Stomach (tissue), 9 donors: ENCODE data around the gene TRAF6. TPM values are rescaled to one million over a fixed set of nuclear protein-coding genes. Genes with fewer than 3 reads are reported as not detected.
"Not testable (repeated sequence)": the region's sequence is repeated elsewhere in the genome, so short reads cannot be mapped to it uniquely, and the experiment has no call there.

Source experiments
- DNase-seq, 2 donors: peaks; one replicate each; pipeline versions ENCODE4 v3.0.0 to v3.0.0-alpha.2; 2013 to 2019
- H3K27ac ChIP-seq, 5 donors: fragments of 200-600 bp in 4 of 5; sonication (generic) in 4 of 5; one replicate each; pipeline ENCODE4 v1.5.1; 2013 to 2019; ENCODE audit warnings: mild to moderate bottlenecking in 1 of 5, moderate library complexity in 1 of 5
- H3K27me3 ChIP-seq, 3 donors: fragments of 200-600 bp; sonication (generic); one replicate each; pipeline ENCODE4 v1.5.1; 2017 to 2019; ENCODE audit warnings: mixed run types in 1 of 3
- H3K36me3 ChIP-seq, 4 donors: fragments of 200-600 bp; sonication (generic); 1 replicate in 3 of 4; 2 replicates in 1 of 4; pipeline ENCODE4 v1.5.1; 2016 to 2019
- H3K4me1 ChIP-seq, 4 donors: fragments of 200-600 bp; sonication (generic); one replicate each; pipeline ENCODE4 v1.5.1; 2016 to 2019
- H3K4me3 ChIP-seq, 4 donors: fragments of 200-600 bp; sonication (generic) in 3 of 4; one replicate each; pipeline ENCODE4 v1.5.1; 2016 to 2019; ENCODE audit warnings: mild to moderate bottlenecking in 1 of 4
- H3K9me3 ChIP-seq, 4 donors: fragments of 200-600 bp; sonication (generic); one replicate each; pipeline ENCODE4 v1.5.1; 2016 to 2019
- EP300 ChIP-seq: sonication (generic); formaldehyde crosslinking; IDR thresholded peaks from one replicate; pipeline ENCODE4 v1.6.1; 2017; ENCODE audit warnings: antibody characterized with exemption
- POLR2A ChIP-seq, 4 donors: fragments of 450-650 bp; IDR thresholded peaks; one replicate each; pipeline ENCODE4 v1.6.1; 2016; ENCODE audit warnings: antibody characterized with exemption in 4 of 4, control low read depth in 2 of 4, mild to moderate bottlenecking in 1 of 4, moderate library complexity in 1 of 4
- POLR2AphosphoS5 ChIP-seq, 3 donors: sonication (generic); formaldehyde crosslinking; IDR thresholded peaks; one replicate each; pipeline ENCODE4 v1.6.1; 2016; ENCODE audit warnings: antibody characterized with exemption in 3 of 3
- WGBS, 5 donors: extraction: QIAGEN DNeasy Blood & Tissue Kit in 3 of 5; methylation state at CpG; one replicate each; pipeline versions ENCODE4 v1.1.5 to v1.1.7; 2013 to 2018; 5-methylcytosine and 5-hydroxymethylcytosine counted together
- intact Hi-C: fragments of 100-400 bp; cut with DNase I; formaldehyde crosslinking; loops from one replicate; pipeline ENCODE4 v1.15.1; 2023; ENCODE audit warnings: low total_unique reads
- polyA plus RNA-seq, 3 donors: library from polyadenylated mRNA; stranded (reverse); fragments of 200-250 nt; gene quantifications; one replicate each; pipeline ENCODE4 v1.2.3, GENCODE V29; 2013
- total RNA-seq, 5 donors: library from RNA; depleted of rRNA; stranded (reverse); fragments of >200 nt; gene quantifications; one replicate each; pipeline versions ENCODE4 v1.1.0 to v1.2.3, GENCODE V29; 2014 to 2016
- TF ChIP-seq, protein P1 (sequence below), 7 experiments: fragments of 450-650 bp in 4 of 7; fragments of 200-600 bp in 3 of 7; sonication (generic) in 3 of 7; IDR thresholded peaks; one replicate each; pipeline ENCODE4 v1.5.1; 2016 to 2019; ENCODE audit warnings: antibody characterized with exemption in 7 of 7, control low read depth in 2 of 7, mild to moderate bottlenecking in 1 of 7
- donor health status: healthy with polysubstance abuse.
- donor health status: Bipolar disorder and iron deficiency.
- donor health status: healthy.

Gene TRAF6
- total and polyA plus RNA-seq, 8 donors: 1.2 to 19.2 (median 4.7) TPM

GRCh38 chr11:36532941-36533601 lies 23.0 kb upstream of the TRAF6 start:
- Histone ChIP-seq H3K4me1 (no peaks in the 10 kb centered on the region), H3K9me3 (no peaks in the 10 kb centered on the region), H3K27me3 (no peaks in the 10 kb centered on the region), H3K4me3 (no peak overlapping the region), H3K36me3 (no peaks in the 10 kb centered on the region), H3K27ac (no peak overlapping the region)
- intact Hi-C loops: no loop called here
- no peak for TF ChIP-seq POLR2AphosphoS5 (IDR thresholded peaks at IDR 0.05)
- TF ChIP-seq EP300: no peak
- no peak for TF ChIP-seq POLR2A (IDR thresholded peaks at IDR 0.05)
- TF ChIP-seq, protein P1, sequence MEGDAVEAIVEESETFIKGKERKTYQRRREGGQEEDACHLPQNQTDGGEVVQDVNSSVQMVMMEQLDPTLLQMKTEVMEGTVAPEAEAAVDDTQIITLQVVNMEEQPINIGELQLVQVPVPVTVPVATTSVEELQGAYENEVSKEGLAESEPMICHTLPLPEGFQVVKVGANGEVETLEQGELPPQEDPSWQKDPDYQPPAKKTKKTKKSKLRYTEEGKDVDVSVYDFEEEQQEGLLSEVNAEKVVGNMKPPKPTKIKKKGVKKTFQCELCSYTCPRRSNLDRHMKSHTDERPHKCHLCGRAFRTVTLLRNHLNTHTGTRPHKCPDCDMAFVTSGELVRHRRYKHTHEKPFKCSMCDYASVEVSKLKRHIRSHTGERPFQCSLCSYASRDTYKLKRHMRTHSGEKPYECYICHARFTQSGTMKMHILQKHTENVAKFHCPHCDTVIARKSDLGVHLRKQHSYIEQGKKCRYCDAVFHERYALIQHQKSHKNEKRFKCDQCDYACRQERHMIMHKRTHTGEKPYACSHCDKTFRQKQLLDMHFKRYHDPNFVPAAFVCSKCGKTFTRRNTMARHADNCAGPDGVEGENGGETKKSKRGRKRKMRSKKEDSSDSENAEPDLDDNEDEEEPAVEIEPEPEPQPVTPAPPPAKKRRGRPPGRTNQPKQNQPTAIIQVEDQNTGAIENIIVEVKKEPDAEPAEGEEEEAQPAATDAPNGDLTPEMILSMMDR (IDR thresholded peaks at IDR 0.05): no peak
- WGBS, 5 donors: 49 to 56% (median 53%) methylated on average over 8 of the region's 8 CpGs
- no peak for DNase-seq

- intact Hi-C loops: no loop called here
- Histone ChIP-seq H3K9me3 (peaks cover 0 to 5% (median 0%) of the 10 kb centered on the region in 4 donors), H3K4me3 (no peak overlapping the region), H3K4me1 (no peaks in the 10 kb centered on the region), H3K36me3 (no peaks in the 10 kb centered on the region), H3K27me3 (no peaks in the 10 kb centered on the region), H3K27ac (no peak overlapping the region)
- TF ChIP-seq POLR2A (IDR thresholded peaks at IDR 0.05): no peak
- TF ChIP-seq POLR2AphosphoS5 (IDR thresholded peaks at IDR 0.05): no peak
- no peak for TF ChIP-seq EP300
- TF ChIP-seq, protein P1 (IDR thresholded peaks at IDR 0.05): no peak
- DNase-seq: no peak
Observed at GRCh38 chr11:36530840-36531239, 20.8 kb upstream of the TRAF6 start.

DNA sequence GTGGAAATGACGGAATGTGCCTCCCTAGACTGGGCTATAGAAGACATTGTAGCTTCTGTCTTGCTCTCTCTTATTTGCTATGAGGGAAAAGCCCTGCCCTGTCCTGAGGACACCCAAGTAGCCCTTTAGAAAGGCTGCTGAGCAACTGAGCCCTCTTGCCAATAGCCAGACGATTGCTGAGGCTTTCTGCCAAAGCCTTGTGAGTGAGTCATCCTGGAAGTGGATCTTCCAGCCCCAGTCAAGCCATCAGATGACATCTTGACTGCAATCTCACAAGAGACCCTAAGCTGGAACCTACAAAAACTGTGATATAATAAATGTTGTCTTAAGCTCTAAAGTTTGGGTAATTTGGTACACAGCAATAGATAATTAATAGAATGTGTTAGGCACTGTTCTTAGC lies 3.9 kb upstream of the TRAF6 start:
- H3K9me3 ChIP-seq: peaks cover 0 to 11% (median 8%) of the 10 kb centered on the region in 4 donors
- DNase-seq: no peak
- H3K27me3 ChIP-seq: no peaks in the 10 kb centered on the region
- H3K36me3 ChIP-seq: no peaks in the 10 kb centered on the region
- WGBS, 5 donors: 56 to 71% (median 63%) methylated on average over 2 of the region's 2 CpGs
- peaks cover under 1 to 9% (median 5%) of the 10 kb centered on the region in 4 donors for H3K4me1 ChIP-seq
- intact Hi-C loops: no loop called here
- H3K27ac ChIP-seq: no peak overlapping the region
- no peak for TF ChIP-seq POLR2A (IDR thresholded peaks at IDR 0.05)
- no peak for TF ChIP-seq EP300
- TF ChIP-seq, protein P1 (IDR thresholded peaks at IDR 0.05): no peak
- no peak for TF ChIP-seq POLR2AphosphoS5 (IDR thresholded peaks at IDR 0.05)
- no peak overlapping the region for H3K4me3 ChIP-seq

- H3K36me3 ChIP-seq: no peaks in the 10 kb centered on the region
- TF ChIP-seq, protein P1 (IDR thresholded peaks at IDR 0.05): no peak
- TF ChIP-seq EP300 (no peak), POLR2AphosphoS5 (IDR thresholded peaks at IDR 0.05) (no peak), POLR2A (IDR thresholded peaks at IDR 0.05) (no peak)
- no peak overlapping the region for H3K27ac ChIP-seq
- no peaks in the 10 kb centered on the region for H3K27me3 ChIP-seq
- 63 to 91% (median 68%) methylated on average over 5 of the region's 5 CpGs for WGBS, 5 donors
- no peak overlapping the region for H3K4me3 ChIP-seq
- peaks cover 8 to 23% (median 17%) of the 10 kb centered on the region in 4 donors for H3K4me1 ChIP-seq
- intact Hi-C loops: no loop called here
- DNase-seq: no peak
- peaks cover 0 to 11% (median 8%) of the 10 kb centered on the region in 4 donors for H3K9me3 ChIP-seq
Observed at GRCh38 chr11:36512016-36512415, 1.9 kb upstream of the TRAF6 start.

- H3K36me3 ChIP-seq, H3K27me3 ChIP-seq, DNase-seq, intact Hi-C loops: not testable (repeated sequence)
- 68 to 79% (median 73%) methylated on average over 2 of the region's 2 CpGs for WGBS, 5 donors
- Histone ChIP-seq H3K4me1 (peaks cover 8 to 23% (median 20%) of the 10 kb centered on the region in 4 donors), H3K4me3 (peak overlapping the region in 3 of 4 donors; percentile 80 to 92 (median 90)), H3K27ac (peak overlapping the region in 1 of 5 donors; percentile 96), H3K9me3 (peaks cover 0 to 11% (median 8%) of the 10 kb centered on the region in 4 donors)
Observed at GRCh38 chr11:36511062-36511461, 990 bp upstream of the TRAF6 start.
